ENCODE measurements around the gene GNAT1.

DNA sequence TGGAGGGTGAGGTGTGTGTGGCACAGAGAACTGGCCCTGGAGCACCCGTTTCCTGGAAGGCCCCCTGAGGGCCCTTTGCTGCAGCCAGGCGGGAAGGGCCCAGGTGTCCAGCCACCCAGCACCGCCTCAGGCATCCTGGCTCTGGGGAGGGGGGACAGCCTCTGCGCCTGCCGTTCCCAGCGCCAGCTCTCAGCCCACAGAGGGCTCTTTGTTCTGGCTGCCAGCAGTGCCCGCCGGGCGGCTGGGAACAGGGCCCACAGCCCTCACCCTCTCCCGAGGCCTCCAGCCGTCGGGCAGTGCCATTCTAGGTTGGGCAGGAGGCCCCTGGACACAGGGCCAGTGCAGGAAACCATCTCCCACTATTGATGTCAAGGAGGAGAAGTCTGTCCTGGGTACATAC, 22.0 kb downstream of the GNAT1 start:
- TF ChIP-seq CTCF (IDR thresholded peaks at IDR 0.05) (no peak), POLR2AphosphoS5 (IDR thresholded peaks at IDR 0.05) (no peak)

Data from upper lobe of left lung (tissue), 4 donors.